Peyer's patch (tissue), 4 donors: ENCODE data around the gene NGEF. TPM values are rescaled to one million over a fixed set of nuclear protein-coding genes. Genes with fewer than 3 reads are reported as not detected.

Source experiments
- DNase-seq, 3 donors: peaks; one replicate each; pipeline ENCODE4 v3.0.0-alpha.2; 2017 to 2019
- H3K27ac ChIP-seq, 4 donors: fragments of 200-600 bp; sonication (generic); one replicate each; pipeline ENCODE4 v1.5.1; 2016 to 2019
- H3K27me3 ChIP-seq, 2 donors: fragments of 200-600 bp; sonication (generic); one replicate each; pipeline ENCODE4 v1.5.1; 2019
- H3K36me3 ChIP-seq, 3 donors: fragments of 200-600 bp; sonication (generic); one replicate each; pipeline ENCODE4 v1.5.1; 2016 to 2019
- H3K4me1 ChIP-seq, 4 donors: fragments of 200-600 bp; sonication (generic); one replicate each; pipeline ENCODE4 v1.5.1; 2016 to 2019
- H3K4me3 ChIP-seq, 4 donors: fragments of 200-600 bp; sonication (generic); 1 replicate in 3 of 4; 2 replicates in 1 of 4; pipeline ENCODE4 v1.5.1; 2016 to 2019; ENCODE audit warnings: mild to moderate bottlenecking in 1 of 4
- H3K9me3 ChIP-seq, 4 donors: fragments of 200-600 bp; sonication (generic); one replicate each; pipeline ENCODE4 v1.5.1; 2016 to 2019; ENCODE audit warnings: mild to moderate bottlenecking in 1 of 4
- CTCF ChIP-seq, 6 experiments: fragments of 450-650 bp in 4 of 6; fragments of 200-600 bp in 2 of 6; sonication (generic) in 1 of 6; IDR thresholded peaks; one replicate each; pipeline ENCODE4 v1.5.1; 2017 to 2019; ENCODE audit warnings: antibody characterized with exemption in 6 of 6, mild to moderate bottlenecking in 3 of 6, moderate library complexity in 1 of 6
- POLR2A ChIP-seq, 2 donors: fragments of 450-650 bp; IDR thresholded peaks; one replicate each; pipeline ENCODE4 v1.5.1; 2017; ENCODE audit warnings: antibody characterized with exemption in 2 of 2, mild to moderate bottlenecking in 2 of 2, moderate library complexity in 2 of 2
- total RNA-seq, 4 donors: library from RNA; depleted of rRNA; stranded (reverse); fragments of >200 nt; gene quantifications; one replicate each; pipeline ENCODE4 v1.1.0, GENCODE V29; 2016

Gene NGEF
- total RNA-seq, 4 donors from 2014 or later: 54.5 to 116 (median 98.1) TPM

DNA sequence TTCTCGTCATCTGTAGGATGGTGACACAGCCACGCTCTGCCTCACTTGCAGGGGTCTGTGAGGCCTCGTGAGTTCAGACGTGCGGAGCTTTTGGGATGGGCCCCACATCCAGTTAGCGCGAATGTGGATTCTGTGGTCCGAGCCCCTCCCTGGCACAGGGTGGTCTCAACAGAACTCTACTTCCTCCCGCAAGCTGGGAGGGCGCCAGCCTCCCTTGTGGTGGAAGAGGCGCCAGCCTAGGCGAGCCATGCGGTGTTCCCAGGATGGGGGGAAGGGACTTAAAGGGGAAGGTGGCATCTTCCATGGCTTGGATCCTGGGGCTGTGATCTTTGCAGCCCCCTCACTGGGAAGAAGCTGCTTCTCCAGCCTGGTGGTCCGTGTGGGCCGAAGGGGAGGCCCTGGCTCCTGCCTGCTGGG is 141.6 kb downstream of the NGEF start:
- Histone ChIP-seq H3K36me3 (no peaks in the 10 kb centered on the region), H3K4me1 (peaks cover 0 to 25% (median 7%) of the 10 kb centered on the region in 4 donors), H3K9me3 (no peaks in the 10 kb centered on the region), H3K27ac (no peak overlapping the region), H3K4me3 (no peak overlapping the region), H3K27me3 (no peaks in the 10 kb centered on the region)
- TF ChIP-seq CTCF (IDR thresholded peaks at IDR 0.05): no peak
- TF ChIP-seq POLR2A (IDR thresholded peaks at IDR 0.05): no peak
- peak in 1 of 3 donors; percentile 41 for DNase-seq

DNA sequence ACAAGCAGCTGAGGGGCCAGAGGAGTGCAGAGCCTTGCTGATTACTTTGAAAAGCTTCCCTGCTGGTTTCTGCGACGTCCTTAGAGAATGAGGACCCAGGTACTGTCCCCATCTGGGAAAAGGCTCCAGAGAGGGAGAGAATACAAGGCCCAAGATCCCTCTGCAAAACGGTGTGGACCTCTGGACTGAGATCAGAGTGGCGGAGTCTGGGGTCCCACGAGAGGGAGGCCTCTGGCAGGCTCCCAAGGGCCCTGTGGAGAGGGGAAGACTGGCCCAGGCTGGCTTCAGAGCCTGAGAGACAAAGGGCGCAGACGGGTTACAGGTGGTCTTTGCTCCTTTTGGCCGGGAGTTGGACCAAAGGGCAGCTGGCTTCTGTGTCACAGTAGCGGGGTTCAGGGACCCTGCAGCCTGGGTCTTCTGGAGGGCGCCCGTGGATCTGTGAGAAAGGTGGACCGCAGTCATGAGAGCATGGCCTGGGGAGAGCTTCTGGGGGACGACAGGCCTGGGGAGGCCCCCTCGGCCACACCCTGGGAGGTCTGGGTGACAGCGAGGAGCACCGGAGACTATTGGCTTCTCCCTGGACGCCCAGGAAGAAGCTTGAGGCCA is 142.2 kb downstream of the NGEF start:
- no peak overlapping the region for H3K27ac ChIP-seq
- peaks cover 0 to 25% (median 5%) of the 10 kb centered on the region in 4 donors for H3K4me1 ChIP-seq
- peak in 1 of 3 donors; percentile 42 for DNase-seq
- no peak for TF ChIP-seq POLR2A (IDR thresholded peaks at IDR 0.05)
- no peak for TF ChIP-seq CTCF (IDR thresholded peaks at IDR 0.05)
- H3K4me3 ChIP-seq: no peak overlapping the region
- H3K9me3 ChIP-seq: no peaks in the 10 kb centered on the region
- no peaks in the 10 kb centered on the region for H3K27me3 ChIP-seq
- H3K36me3 ChIP-seq: no peaks in the 10 kb centered on the region

DNA sequence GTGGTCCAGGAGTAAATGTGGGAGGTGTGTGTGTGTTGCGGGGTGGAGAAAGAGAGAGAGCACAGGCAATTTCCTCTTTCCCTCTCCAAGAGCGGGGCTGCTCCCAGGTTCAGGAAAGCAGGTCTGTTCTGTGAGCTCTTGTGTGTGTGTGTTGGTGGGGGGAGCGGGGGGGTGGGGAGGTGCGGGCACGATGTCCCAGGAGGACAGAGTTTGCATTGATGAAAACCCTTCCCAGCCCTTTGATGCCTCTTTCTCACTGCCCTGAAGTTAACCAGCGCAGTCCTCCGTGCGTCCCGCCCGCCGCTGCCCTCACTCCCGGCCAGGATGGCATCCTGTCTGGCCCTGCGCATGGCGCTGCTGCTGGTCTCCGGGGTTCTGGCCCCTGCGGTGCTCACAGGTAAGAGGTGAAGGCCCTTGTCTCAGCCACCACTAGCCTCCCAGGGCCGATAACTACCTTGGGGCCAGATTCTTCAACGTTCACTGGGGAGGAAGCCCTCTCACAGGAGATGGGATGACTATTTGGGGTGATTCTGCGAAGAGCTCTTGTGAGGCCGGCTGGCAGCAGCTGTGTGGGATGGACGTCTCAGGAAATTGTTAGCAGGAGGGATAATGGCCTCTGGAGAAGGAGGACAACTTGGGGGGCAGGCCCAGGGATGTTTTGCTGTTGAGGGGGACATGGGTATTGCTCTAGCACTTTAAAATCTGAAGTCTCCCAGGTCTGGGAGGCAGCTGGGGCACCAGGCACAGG is 142.9 kb downstream of the NGEF start, which contains the start of gene SNORC:
Gene SNORC (plus strand): TSS at position 247 of the 748 bp plus-strand sequence. CDS start 78 bp downstream, at position 325.
- TF ChIP-seq CTCF (IDR thresholded peaks at IDR 0.05) (no peak), POLR2A (IDR thresholded peaks at IDR 0.05) (no peak)
- Histone ChIP-seq H3K4me3 (no peak within 1 kb of the TSS), H3K36me3 (no peaks in the 10 kb centered on the region), H3K4me1 (peaks cover 0 to 20% (median 3%) of the 10 kb centered on the region in 4 donors), H3K27ac (no peak within 1 kb of the TSS), H3K9me3 (no peaks in the 10 kb centered on the region), H3K27me3 (no peaks in the 10 kb centered on the region)
- peak in 1 of 3 donors; percentile 35 for DNase-seq

DNA sequence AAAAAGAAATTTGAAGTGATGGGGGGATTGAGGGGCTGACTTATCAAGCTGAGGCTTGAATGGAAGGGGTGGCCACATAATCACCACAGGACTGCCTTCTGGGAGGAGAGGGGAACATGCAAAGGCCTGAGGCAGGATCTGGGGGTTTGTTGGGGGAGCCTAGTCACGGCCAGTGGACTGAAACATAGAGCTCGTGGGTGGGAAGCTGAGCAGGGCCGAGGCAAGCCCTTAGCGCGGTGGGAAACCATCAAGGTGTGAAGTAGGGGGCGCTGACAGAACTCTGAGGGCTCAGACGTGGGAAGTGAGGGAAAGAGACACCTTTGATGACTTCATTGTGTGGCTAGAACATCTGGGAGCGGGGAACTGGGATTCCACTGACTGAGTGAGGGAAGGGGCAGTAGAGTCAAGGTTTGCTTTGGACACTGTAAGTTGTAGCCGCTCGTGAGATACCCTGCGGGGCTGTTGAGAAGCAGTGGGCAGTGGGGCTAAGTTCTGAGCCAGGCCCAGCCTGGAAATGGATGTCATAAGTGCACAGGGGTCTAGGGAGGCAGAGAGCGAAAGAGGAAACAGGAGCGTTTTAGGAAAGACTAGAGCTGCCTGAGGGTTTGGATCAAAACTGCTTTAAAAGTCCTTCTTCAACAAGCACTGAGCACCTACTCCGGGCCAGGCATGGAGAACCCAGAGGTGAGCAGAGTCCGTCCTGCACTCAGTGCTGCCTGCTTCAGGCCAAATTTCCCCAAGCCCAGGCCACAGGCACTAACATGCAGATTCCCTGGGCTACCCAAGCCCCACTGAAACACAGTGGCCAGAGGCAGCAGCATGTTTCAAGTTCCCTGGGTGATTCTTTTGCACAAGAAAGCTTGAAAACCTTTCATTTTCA is 143.7 kb downstream of the NGEF start:
- TF ChIP-seq CTCF (IDR thresholded peaks at IDR 0.05) (no peak), POLR2A (IDR thresholded peaks at IDR 0.05) (no peak)
- no peaks in the 10 kb centered on the region for H3K9me3 ChIP-seq
- no peaks in the 10 kb centered on the region for H3K27me3 ChIP-seq
- H3K36me3 ChIP-seq: no peaks in the 10 kb centered on the region
- no peak overlapping the region for H3K27ac ChIP-seq
- H3K4me3 ChIP-seq: no peak overlapping the region
- peak in 2 of 3 donors; percentile 7 to 30 for DNase-seq
- H3K4me1 ChIP-seq: peaks cover 0 to 11% (median 3%) of the 10 kb centered on the region in 4 donors

DNA sequence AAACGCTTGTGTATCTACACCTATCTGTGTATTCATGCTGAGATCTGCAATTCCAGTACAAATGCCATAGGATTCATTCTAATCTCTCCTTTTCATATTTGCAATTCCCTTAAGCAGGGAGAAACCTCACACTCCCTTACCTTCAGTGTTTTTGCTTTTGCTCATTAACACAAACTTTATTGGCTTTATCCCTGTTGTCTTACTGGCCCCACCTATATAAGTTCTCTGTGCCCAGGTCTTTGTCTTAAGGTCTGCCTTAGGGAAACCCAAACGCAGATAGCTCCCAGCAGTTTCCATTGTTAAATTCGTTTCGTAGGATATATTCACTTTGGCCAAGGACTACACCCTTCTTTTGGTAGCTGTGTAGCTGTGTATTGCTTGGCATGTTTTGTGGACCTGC is 147.0 kb downstream of the NGEF start:
- Histone ChIP-seq H3K9me3 (no peaks in the 10 kb centered on the region), H3K4me1 (no peaks in the 10 kb centered on the region), H3K27ac (no peak overlapping the region), H3K36me3 (peaks cover 0 to 3% (median 0%) of the 10 kb centered on the region in 3 donors), H3K4me3 (no peak overlapping the region), H3K27me3 (no peaks in the 10 kb centered on the region)
- DNase-seq: no peak
- TF ChIP-seq CTCF (IDR thresholded peaks at IDR 0.05) (no peak), POLR2A (IDR thresholded peaks at IDR 0.05) (no peak)
